Stimulated activated CD4-positive, alpha-beta T cell treated with anti-CD3 and anti-CD28 coated beads, Interleukin-15, amount 100 ng/mL, for 48 hours (primary cell): ENCODE results near the gene TDO2.

Source experiments
- DNase-seq, 2 donors: peaks; one replicate each; pipeline ENCODE4 v3.0.0-alpha.2; 2020; ENCODE audit warnings: low read depth in 2 of 2

Gene TDO2

DNA sequence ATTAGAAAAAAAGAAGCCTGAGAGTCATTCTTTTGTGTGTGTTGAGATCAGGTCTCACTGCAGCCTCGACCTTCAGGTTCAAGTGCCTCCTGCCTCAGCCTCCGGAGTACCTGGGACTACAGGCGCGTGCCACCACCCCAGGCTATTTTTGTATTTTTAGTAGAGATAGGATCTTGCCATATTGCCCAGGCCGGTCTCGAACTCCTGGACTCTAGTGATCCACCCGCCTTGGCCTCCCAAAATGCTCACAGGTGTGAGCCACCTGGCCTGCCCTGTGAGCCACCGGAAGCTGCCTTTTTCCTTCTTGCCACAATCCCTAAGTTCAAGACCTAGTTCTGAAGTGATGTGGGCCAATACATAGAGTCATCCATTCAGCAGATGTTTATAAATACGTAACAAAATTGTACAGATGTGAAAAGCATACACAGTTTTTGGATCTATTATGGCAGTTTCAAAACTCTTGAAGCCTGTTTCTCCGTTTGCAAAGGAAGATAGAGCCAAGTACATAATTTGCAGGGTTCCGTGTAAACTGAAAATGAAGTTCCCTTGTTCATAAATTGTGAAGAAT lies 50.7 kb downstream of the TDO2 start:
- no peak for DNase-seq

DNA sequence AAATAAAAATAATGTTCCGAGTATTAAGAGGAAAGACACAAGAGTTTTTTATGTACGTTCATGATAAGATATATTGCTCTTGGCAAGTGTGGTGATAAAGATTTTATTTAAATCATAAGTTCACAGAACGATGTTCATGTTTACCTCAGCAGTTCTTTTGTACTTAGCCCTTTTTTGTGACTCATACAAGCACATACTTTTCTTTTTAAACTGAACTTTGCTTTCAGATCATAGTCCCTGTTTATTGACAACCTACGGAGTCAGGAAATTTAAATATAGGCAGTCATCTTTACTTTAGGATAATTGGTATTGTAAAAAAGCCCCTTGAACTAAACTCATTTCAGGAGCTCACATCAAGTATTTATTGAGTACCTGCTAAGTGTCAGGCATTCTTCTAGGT lies 51.4 kb downstream of the TDO2 start:
- no peak for DNase-seq

DNA sequence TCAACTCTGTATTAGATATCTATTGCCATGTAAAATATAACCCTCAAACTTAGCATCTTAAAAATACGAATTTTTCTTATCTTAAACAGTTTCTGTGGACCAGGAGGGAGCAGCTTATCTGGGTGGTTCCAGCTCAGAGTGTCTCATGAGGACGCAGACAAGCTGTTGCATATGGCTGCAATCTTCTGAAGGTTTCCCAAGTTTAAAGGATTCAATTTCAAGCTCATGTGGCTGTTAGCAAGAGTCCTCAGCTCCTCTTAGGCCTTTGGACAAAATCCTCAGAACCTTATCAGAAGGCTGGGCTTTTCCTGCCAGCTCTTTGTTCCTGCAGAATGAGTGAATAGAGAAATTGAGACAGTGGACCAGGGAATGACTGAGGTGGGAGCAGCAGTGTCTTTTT lies 53.0 kb downstream of the TDO2 start:
- DNase-seq = no peak

DNA sequence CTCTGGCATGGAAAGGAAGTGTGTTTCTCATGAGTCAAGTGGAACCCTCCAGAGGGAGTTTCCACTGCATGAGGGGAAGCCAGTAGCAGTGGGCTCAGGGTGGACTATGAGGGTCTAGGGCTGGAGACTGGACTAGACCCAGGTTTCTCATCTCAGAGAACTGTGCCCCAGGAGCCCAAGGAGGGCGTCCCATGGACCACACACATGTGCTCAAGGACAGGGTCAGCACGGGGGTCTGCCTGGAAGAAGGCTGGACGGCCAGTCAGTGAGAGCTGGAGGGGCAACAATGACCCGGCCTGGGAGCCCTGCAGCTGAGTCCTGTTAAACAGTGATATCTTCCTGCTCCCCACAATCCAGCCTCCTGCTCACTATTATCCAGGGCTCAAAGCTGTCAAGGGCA lies 55.9 kb downstream of the TDO2 start:
- DNase-seq = no peak

DNA sequence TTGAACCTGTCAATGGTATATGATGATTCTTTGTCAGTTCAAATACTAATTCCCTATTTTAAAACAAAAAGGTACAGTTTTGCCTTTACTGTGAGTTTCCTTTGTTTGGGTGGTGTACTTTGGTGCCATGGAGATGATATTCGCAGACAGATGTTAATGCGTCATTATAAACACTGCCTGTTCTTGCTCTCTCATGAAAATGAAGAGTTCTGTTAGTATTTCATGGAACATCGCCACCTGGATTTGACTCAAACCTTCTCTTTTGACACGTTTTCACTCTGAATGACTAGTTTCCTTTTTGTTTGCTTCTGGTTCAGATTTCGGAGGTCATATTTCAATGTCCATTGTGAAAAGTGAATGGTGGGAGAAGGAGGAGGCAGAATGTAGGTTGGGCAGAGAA lies 57.0 kb downstream of the TDO2 start:
- DNase-seq = no peak

DNA sequence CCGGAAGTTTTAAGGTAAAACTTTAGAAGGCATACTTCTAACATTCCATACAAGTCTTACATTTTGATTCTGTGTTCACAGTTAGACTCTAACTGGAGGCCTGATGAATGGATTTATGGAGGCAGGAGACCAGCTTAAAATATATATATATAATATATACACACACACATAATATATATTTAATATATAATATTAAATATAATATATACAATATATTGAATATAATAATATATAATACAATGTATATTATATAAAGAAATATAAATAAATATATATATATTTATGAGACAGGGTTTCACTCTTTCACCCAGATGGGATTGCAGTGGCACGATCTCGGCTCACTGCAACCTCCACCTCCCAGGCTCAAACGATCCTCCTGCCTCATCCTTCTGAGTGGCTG lies 58.1 kb downstream of the TDO2 start:
- no peak for DNase-seq

DNA sequence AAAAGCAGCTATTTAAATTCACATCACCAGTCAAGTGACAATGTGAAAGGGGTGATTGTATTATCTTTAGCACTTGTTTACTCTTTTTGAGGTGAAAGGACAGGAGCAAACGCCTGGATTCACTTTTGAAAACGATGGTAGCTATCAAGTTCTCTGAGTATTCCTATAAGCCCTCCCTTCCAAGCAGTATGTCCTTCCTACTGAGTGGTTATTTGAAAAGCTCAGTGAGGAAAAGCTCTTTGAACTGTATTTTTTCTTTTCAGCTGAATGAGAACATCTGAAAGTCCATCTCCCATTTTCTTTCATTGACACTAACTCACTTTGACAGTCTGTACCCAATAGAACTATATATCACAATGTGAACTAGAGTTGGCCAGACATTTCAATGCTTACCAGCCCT lies 59.3 kb downstream of the TDO2 start:
- no peak for DNase-seq

DNA sequence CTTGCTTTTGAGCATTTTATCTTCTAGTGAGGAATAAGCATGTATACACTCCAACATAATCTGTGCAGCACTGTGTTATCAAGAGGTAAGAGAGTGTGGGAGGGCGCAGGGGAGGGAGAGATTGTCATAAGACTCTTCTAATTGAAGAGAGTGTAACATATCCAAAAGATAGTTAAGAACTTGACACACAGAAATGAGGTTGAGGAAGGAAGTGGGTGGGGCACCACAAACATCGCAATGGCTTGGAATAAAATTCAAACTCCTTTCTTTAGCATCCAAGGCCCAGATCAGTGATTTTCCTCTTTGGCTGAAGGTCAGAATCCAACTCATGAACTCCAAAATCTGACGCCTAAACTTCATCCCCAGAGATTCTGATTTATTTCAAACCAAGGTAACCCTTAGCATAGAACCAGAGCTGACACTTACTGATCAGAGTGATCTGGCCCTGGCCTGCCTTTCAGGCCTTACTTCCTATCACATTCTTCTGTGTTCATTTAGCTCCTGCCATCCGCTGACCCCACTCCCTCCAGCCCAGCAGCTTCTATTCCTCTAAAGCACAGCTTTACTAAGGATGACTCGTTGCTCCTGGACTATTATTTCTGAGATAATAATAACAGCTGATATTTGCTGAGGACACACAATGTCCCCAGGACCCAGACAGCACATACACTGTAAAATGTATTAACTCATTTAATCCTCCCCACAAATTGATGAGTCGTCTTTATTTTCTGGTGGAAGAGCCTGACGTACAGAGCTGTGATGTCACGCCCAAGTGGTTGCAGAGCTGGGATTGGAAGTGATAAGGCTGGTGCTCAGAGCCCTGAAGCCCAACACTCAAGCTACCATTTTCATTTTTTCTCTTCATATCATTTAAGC lies 60.8 kb downstream of the TDO2 start:
- DNase-seq = no peak

DNA sequence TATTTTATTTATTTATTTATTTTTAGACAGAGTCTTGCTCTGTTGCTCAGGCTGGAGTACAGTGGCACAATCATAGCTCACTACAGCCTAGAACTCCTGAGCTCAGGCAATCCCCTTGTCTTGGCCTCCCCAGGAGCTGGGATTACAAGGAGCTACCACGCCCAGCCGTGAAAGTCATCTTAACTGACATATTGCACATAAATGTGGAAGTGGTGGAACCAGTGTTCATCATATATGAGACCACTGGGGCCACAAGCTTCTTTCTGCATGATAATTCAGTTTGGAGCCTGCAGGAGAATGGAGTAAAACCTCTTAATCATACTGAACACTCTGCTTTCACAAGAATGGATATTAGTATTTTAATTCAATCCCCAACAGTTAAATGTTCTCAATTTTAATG lies 62.7 kb downstream of the TDO2 start:
- DNase-seq = no peak

DNA sequence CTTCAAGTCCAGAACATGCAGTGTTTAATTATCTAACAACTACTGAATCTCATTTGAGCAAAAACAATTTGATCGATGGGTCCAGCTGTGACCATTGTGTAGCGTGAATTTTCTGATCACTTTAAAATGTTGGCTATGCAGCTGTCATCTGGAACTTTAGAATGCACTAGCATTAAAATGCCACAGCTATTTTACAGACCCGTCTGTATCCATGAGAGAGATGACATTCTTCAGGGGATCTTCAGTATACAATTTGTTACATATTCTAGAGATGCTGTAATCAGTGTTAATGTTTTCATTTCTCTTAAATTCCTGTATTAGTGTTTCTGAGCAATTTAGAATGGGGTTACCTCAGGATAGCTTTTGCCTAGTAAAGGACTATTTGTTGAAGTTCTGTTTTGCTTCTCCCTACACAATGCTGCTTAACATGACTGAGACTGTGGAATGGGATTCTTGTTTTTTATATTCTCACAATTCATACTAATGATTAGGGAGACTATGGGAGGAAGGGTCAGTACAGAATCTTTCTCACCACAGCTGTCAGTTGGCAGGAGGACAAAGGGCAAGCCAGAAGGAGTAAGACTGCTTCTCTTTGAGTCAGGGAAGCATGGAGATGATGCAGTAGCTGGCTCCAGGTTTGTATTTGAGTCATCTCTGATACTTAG lies 63.4 kb downstream of the TDO2 start:
- DNase-seq = no peak
